HL-60 (cell line): Measurements from ENCODE around the gene TPX2.

ENCODE experiments used
- DNase-seq, 2 experiments: peaks; one replicate each; pipeline ENCODE4 v3.0.0-alpha.2; 2010 to 2020; ENCODE audit warnings: low read depth in 1 of 2, low spot score in 1 of 2
- H3K27ac ChIP-seq: fragments of 250-450 bp; sonication (Bioruptor Pico); replicated peaks from 2 replicates; pipeline ENCODE4 v1.5.1; 2020; ENCODE audit warnings: mild to moderate bottlenecking, moderate library complexity
- H3K27me3 ChIP-seq: fragments of 250-450 bp; sonication (Bioruptor Pico); 2 replicates; pipeline ENCODE4 v1.5.1; 2021; ENCODE audit warnings: mild to moderate bottlenecking, moderate library complexity; ENCODE audit not compliant: insufficient read depth, poor library complexity, severe bottlenecking
- H3K4me3 ChIP-seq: replicated peaks from 2 replicates; pipeline ENCODE4 v1.5.1; 2011; ENCODE audit warnings: mild to moderate bottlenecking, control low read depth, low read length; ENCODE audit not compliant: insufficient read depth
- CTCF ChIP-seq: IDR thresholded peaks from one replicate; pipeline ENCODE4 v1.5.1; 2011; ENCODE audit warnings: low read length, control low read depth, inconsistent platforms; ENCODE audit not compliant: insufficient read depth
- GABPA ChIP-seq: IDR thresholded peaks from 2 replicates; pipeline ENCODE4 v1.6.1; 2012; ENCODE audit warnings: low read depth
- POLR2AphosphoS5 ChIP-seq: IDR thresholded peaks from 2 replicates; pipeline ENCODE4 v1.6.1; 2012; ENCODE audit warnings: low read depth
- SPI1 ChIP-seq: IDR thresholded peaks from 2 replicates; pipeline ENCODE4 v1.6.1; 2012; ENCODE audit warnings: low read depth, mild to moderate bottlenecking, borderline replicate concordance
- TF ChIP-seq, protein P1 (sequence below): IDR thresholded peaks from 2 replicates; pipeline ENCODE4 v1.6.1; 2012; ENCODE audit warnings: low read depth; ENCODE audit not compliant: insufficient replicate concordance

The TPX2 gene

DNA sequence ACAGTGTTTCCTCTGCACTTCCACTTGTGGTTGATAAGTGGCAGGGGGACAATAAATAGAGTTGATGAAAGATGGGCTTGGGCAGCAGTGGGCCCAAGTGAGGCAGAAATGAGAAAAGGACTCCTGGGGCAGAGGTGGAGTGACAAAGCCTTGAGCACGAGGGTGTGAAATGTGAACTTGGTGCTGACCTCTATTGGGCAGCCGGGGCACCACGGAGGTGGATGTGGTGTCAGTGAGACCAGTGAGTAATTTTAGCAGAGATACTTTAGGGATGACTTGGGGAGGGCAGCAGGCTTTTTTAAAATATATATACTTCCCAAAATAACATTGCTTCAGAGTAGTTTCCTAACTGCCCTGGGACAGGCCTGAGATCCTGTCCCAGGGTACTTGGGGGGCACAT is 49.5 kb downstream of the TPX2 start:
- Histone ChIP-seq H3K27ac (no peak overlapping the region), H3K27me3 (no peaks in the 10 kb centered on the region), H3K4me3 (no peak overlapping the region)
- no peak for DNase-seq
- no peak for TF ChIP-seq SPI1
- TF ChIP-seq, protein P1, sequence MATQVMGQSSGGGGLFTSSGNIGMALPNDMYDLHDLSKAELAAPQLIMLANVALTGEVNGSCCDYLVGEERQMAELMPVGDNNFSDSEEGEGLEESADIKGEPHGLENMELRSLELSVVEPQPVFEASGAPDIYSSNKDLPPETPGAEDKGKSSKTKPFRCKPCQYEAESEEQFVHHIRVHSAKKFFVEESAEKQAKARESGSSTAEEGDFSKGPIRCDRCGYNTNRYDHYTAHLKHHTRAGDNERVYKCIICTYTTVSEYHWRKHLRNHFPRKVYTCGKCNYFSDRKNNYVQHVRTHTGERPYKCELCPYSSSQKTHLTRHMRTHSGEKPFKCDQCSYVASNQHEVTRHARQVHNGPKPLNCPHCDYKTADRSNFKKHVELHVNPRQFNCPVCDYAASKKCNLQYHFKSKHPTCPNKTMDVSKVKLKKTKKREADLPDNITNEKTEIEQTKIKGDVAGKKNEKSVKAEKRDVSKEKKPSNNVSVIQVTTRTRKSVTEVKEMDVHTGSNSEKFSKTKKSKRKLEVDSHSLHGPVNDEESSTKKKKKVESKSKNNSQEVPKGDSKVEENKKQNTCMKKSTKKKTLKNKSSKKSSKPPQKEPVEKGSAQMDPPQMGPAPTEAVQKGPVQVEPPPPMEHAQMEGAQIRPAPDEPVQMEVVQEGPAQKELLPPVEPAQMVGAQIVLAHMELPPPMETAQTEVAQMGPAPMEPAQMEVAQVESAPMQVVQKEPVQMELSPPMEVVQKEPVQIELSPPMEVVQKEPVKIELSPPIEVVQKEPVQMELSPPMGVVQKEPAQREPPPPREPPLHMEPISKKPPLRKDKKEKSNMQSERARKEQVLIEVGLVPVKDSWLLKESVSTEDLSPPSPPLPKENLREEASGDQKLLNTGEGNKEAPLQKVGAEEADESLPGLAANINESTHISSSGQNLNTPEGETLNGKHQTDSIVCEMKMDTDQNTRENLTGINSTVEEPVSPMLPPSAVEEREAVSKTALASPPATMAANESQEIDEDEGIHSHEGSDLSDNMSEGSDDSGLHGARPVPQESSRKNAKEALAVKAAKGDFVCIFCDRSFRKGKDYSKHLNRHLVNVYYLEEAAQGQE = no peak
- TF ChIP-seq CTCF = no peak
- no peak for TF ChIP-seq GABPA
- no peak for TF ChIP-seq POLR2AphosphoS5

DNA sequence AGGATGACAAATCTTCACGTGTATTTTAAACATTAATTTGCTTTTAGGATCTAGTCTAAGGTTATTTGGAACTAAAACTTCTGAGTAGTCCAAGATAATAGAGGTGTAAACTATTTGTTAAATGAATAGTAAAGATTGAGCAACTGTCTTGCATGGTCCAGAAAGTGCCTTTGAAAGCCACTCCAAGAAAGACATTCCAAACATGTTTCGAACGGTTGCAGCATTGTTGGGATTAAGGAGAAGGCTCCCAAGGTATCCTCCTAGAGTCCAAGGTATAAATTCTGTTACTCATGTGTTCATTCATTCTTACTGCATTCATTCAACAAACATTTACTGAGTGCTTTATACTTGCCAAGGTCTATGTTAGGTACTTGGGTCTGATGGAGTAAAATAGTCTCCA is 51.3 kb downstream of the TPX2 start:
- TF ChIP-seq, protein P1 = no peak
- TF ChIP-seq SPI1 = no peak
- no peak for TF ChIP-seq POLR2AphosphoS5
- TF ChIP-seq CTCF = no peak
- Histone ChIP-seq H3K4me3 (no peak overlapping the region), H3K27ac (no peak overlapping the region), H3K27me3 (no peaks in the 10 kb centered on the region)
- no peak for DNase-seq

DNA sequence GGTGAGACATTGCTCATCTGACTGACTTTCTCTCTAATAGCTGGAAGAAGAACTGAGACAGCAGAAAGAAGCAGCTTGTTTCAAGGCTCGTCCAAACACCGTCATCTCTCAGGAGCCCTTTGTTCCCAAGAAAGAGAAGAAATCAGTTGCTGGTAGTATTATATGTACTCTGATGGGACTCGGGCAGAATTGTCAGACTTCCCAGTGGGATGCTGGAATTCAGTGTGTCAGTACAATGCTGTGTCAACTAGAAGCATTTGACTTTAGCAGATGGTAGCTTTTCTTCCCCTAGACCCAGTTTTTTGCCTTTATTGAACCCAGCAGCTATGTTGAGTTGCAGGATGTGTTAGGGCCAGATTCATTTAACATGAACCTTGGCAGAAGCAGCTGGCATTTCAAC is 58.3 kb downstream of the TPX2 start:
- TF ChIP-seq CTCF (no peak), SPI1 (no peak), POLR2AphosphoS5 (no peak), GABPA (no peak)
- TF ChIP-seq, protein P1 = no peak
- no peaks in the 10 kb centered on the region for H3K27me3 ChIP-seq
- no peak overlapping the region for H3K27ac ChIP-seq
- no peak overlapping the region for H3K4me3 ChIP-seq
- DNase-seq = no peak
